K562 (cell line): ENCODE results near the gene MYO5C. TPM values are rescaled to one million over a fixed set of nuclear protein-coding genes. Genes with fewer than 3 reads are reported as not detected.
A peak's percentile ranks its signal among the peaks of the same experiment; 100 is the strongest.

Experiments
- ATAC-seq: fragments of 200-7000 bp; cut with Tn5 transposase; 3 replicates; pipeline ENCODE4 v1.9.1; 2020; ENCODE audit warnings: moderate library complexity
- Bru-seq: library from RNA; stranded (reverse); fragments of 400-500 nt; gene quantifications from one replicate; lab custom pipeline; 2021; lab: Mats Ljungman, UMichigan
- BruChase-seq, 2 experiments: library from RNA; stranded (reverse); fragments of 400-500 nt; gene quantifications; one replicate each; lab custom pipeline; 2021; lab: Mats Ljungman, UMichigan
- BruUV-seq: library from RNA; stranded (reverse); fragments of 400-500 nt; replicated peaks from 2 replicates; lab custom pipeline; 2021; lab: Mats Ljungman, UMichigan
- CTCF ChIA-PET: fragments of 300-600 bp; formaldehyde crosslinking; extraction: SDS; loops from one replicate; lab custom pipeline; 2021; ENCODE audit warnings: low intra/inter-chr PET ratio; lab: Yijun Ruan, JAX
- POLR2A ChIA-PET: fragments of 300-600, 350-650 bp; sonication (Branson Sonifier 250); formaldehyde crosslinking; extraction: SDS; loops from one replicate; lab custom pipeline; 2021; ENCODE audit warnings: antibody characterized with exemption, inconsistent platforms; lab: Yijun Ruan, JAX
- DNase-seq, 4 experiments: peaks; one replicate each; pipeline versions ENCODE4 v3.0.0 to v3.0.0-alpha.2; 2011 to 2018; ENCODE audit warnings: low spot score in 3 of 4, mixed read lengths in 3 of 4; ENCODE audit errors: extremely low read depth in 1 of 4
- FAIRE-seq: peaks from 2 replicates; lab custom pipeline; 2011; peaks lifted over from hg19 to GRCh38; lab: Jason Lieb, UNC
- H2AFZ ChIP-seq: 2 replicates; pipeline ENCODE4 v1.6.0; 2011; ENCODE audit warnings: low read depth, low read length, control low read depth, inconsistent platforms
- H3K27ac ChIP-seq: fragments of 200-600 bp; 3 replicates; pipeline ENCODE4 v1.8.0; 2011; ENCODE audit warnings: low read depth, mild to moderate bottlenecking, control low read depth, inconsistent platforms, low read length, moderate library complexity, mixed read lengths; ENCODE audit errors: extremely low read depth
- H3K27me3 ChIP-seq, 2 experiments: fragments of 300-600 bp in 1 of 2; 2 replicates in 1 of 2; 3 replicates in 1 of 2; pipeline versions ENCODE4 v1.6.0 to v1.8.0; 2011; ENCODE audit warnings: inconsistent platforms in 2 of 2, low read length in 2 of 2, mild to moderate bottlenecking in 1 of 2, mixed read lengths in 1 of 2, moderate library complexity in 1 of 2; ENCODE audit not compliant: control insufficient read depth in 2 of 2, insufficient read depth in 2 of 2
- H3K36me3 ChIP-seq: fragments of 300-600 bp; 3 replicates; pipeline ENCODE4 v1.8.0; 2011; ENCODE audit warnings: mild to moderate bottlenecking, low read length, inconsistent platforms; ENCODE audit not compliant: control insufficient read depth, insufficient read depth
- H3K4me1 ChIP-seq, 2 experiments: fragments of 200-600 bp in 1 of 2; replicated peaks in 1 of 2; 2 replicates in 1 of 2; 3 replicates in 1 of 2; pipeline versions ENCODE4 v1.5.1 to v1.8.0; 2011; ENCODE audit warnings: inconsistent platforms in 2 of 2, low read length in 2 of 2, mild to moderate bottlenecking in 1 of 2, mixed read lengths in 1 of 2, moderate library complexity in 1 of 2; ENCODE audit not compliant: control insufficient read depth in 2 of 2, insufficient read depth in 2 of 2
- H3K4me2 ChIP-seq: 2 replicates; pipeline ENCODE4 v1.6.1; 2011; ENCODE audit warnings: low read length, control low read depth, inconsistent platforms, mixed read lengths; ENCODE audit not compliant: insufficient read depth
- H3K4me3 ChIP-seq: fragments of 200-600 bp; sonication (generic), shearing (Covaris generic); 2 replicates; pipeline ENCODE4 v1.5.1; 2016; ENCODE audit warnings: control low read depth, inconsistent platforms
- H3K79me2 ChIP-seq: fragments of 200-600 bp; 3 replicates; pipeline ENCODE4 v1.8.0; 2011; ENCODE audit warnings: low read length, inconsistent platforms; ENCODE audit not compliant: control insufficient read depth, insufficient read depth
- H3K9ac ChIP-seq, 2 experiments: 2 replicates each; pipeline versions ENCODE4 v1.6.0 to v1.6.1; 2011; ENCODE audit warnings: low read depth in 2 of 2, low read length in 2 of 2, control low read depth in 1 of 2, inconsistent platforms in 1 of 2, mild to moderate bottlenecking in 1 of 2, mixed read lengths in 1 of 2; ENCODE audit not compliant: insufficient read depth in 1 of 2
- H3K9me1 ChIP-seq: one replicate; pipeline ENCODE4 v1.6.0; 2011; ENCODE audit warnings: inconsistent platforms, mild to moderate bottlenecking, low read length, moderate library complexity; ENCODE audit not compliant: control insufficient read depth, insufficient read depth
- H3K9me3 ChIP-seq: replicated peaks from 2 replicates; pipeline ENCODE4 v1.5.1; 2011; ENCODE audit warnings: low read depth, low read length, inconsistent platforms; ENCODE audit not compliant: control insufficient read depth, insufficient read depth
- H4K20me1 ChIP-seq: replicated peaks from 2 replicates; pipeline ENCODE4 v1.6.1; 2011; ENCODE audit warnings: low read length, inconsistent platforms, mixed read lengths; ENCODE audit not compliant: control insufficient read depth, insufficient read depth
- BHLHE40 ChIP-seq: IDR thresholded peaks from 2 replicates; pipeline ENCODE4 v1.6.1; 2011; ENCODE audit warnings: low read length, improper control_type of control experiment
- GTF2E2 ChIP-seq: fragments of 200-800 bp; sonication (Bioruptor generic); IDR thresholded peaks from 2 replicates; pipeline ENCODE4 v1.6.1; 2016; ENCODE audit warnings: missing genetic modification characterization, missing compliant biosample characterization
- MEF2A ChIP-seq: IDR thresholded peaks from 2 replicates; pipeline ENCODE4 v1.6.1; 2011; ENCODE audit warnings: low read depth, mild to moderate bottlenecking, low read length, moderate library complexity; ENCODE audit not compliant: control insufficient read depth
- MYC ChIP-seq, 2 experiments: fragments of 250-450 bp in 1 of 2; sonication (Bioruptor Pico) in 1 of 2; IDR thresholded peaks; 2 replicates each; pipeline versions ENCODE4 v1.5.1 to v1.6.1; 2012 to 2021; ENCODE audit warnings: low read depth in 2 of 2, borderline replicate concordance in 1 of 2, improper control_type of control experiment in 1 of 2, low read length in 1 of 2, mild to moderate bottlenecking in 1 of 2, moderate library complexity in 1 of 2
- SRSF9 ChIP-seq: fragments of 200-400 bp; formaldehyde crosslinking; IDR thresholded peaks from 2 replicates; pipeline ENCODE4 v1.6.1; 2017; ENCODE audit warnings: low read depth, low read length, borderline replicate concordance
- ZFP36 ChIP-seq: fragments of 150-350 bp; IDR thresholded peaks from 2 replicates; pipeline ENCODE4 v1.6.1; 2018; ENCODE audit warnings: low read length, low read depth; ENCODE audit not compliant: partially characterized antibody
- WGBS: fragments of 100-300 bp; shearing (Covaris generic); methylation state at CpG from one replicate; pipeline ENCODE4 v1.1.6; 2016; ENCODE audit warnings: low coverage, mixed read lengths; ENCODE audit not compliant: insufficient coverage; ENCODE audit errors: missing lambda C conversion rate; 5-methylcytosine and 5-hydroxymethylcytosine counted together
- in situ Hi-C: fragments of 300-500 bp; cut with MboI; formaldehyde crosslinking; loops from 4 replicates; pipeline ENCODE4 v1.15.0; 2018; ENCODE audit warnings: inconsistent platforms, mixed read lengths
- intact Hi-C: fragments of 100-400 bp; cut with micrococcal nuclease; formaldehyde crosslinking; loops from 2 replicates; pipeline ENCODE4 v1.14.2; 2022
- long read RNA-seq, 3 experiments: library from polyadenylated mRNA in 2 of 3; library from RNA in 1 of 3; unstranded in 2 of 3; stranded (forward) in 1 of 3; transcript quantifications; one replicate each; pipeline ENCODE4 v2.0.0, GENCODE V29; 2019 to 2022
- polyA minus RNA-seq, 3 experiments: library from RNA; depleted of rRNA, polyadenylated mRNA; stranded (reverse); fragments of >200 nt; gene quantifications; 2 replicates each; pipeline ENCODE4 v1.2.3, GENCODE V29; 2011
- polyA plus RNA-seq, 8 experiments: library from polyadenylated mRNA; depleted of rRNA in 4 of 8; stranded (reverse) in 5 of 8; unstranded in 3 of 8; fragments of >200 nt; fragmentation: Nextera tagmentation in 2 of 8; fragmentation: Illumina TruSeq in 1 of 8; extraction: Ambion mirVana in 2 of 8; extraction: Trizol in 1 of 8; gene quantifications; 2 replicates each; pipeline versions ENCODE4 v1.2.1 to v1.2.3, GENCODE V29; 2011 to 2014; ENCODE audit warnings: inconsistent platforms in 1 of 8, missing spikeins in 1 of 8
- total RNA-seq, 7 experiments: library from RNA; depleted of rRNA in 6 of 7; stranded (reverse); fragments of >200 nt in 6 of 7; fragmentation: Illumina TruSeq in 2 of 7; extraction: Trizol in 2 of 7; gene quantifications; 2 replicates each; pipeline versions ENCODE4 v1.2.1 to v1.2.3, GENCODE V29; 2011 to 2021; ENCODE audit warnings: low replicate concordance in 1 of 7

MYO5C gene
- total RNA-seq (2011; cell fraction: chromatin; rRNA removed; ENCODE audit: low replicate concordance) = not detected in 2 replicates
- total RNA-seq (2011; cell fraction: nucleolus; rRNA removed) = not detected in 2 replicates
- not detected in 2 replicates for total RNA-seq (2011; cell fraction: nucleoplasm; rRNA removed)
- total RNA-seq (2014; rRNA removed) (not detected in 2 replicates), total RNA-seq (2014; rRNA removed; fragmentation: Illumina TruSeq; extraction: Trizol) (0.03 TPM in 1 of 2 replicates, not detected in the other), total RNA-seq (2015; rRNA removed; fragmentation: Illumina TruSeq; extraction: Trizol) (not detected in 2 replicates), total RNA-seq (2021) (0.24 and 0.45 TPM in 2 replicates), polyA plus RNA-seq (2011; rRNA removed) (not detected in 2 replicates), polyA plus RNA-seq (2014; fragmentation: Illumina TruSeq; extraction: Trizol) (not detected in 2 replicates), polyA plus RNA-seq (2014; fragmentation: Nextera tagmentation; extraction: Ambion mirVana) (under 1 TPM in 1 of 2 experiments, not detected in 1; 0.01 TPM), polyA plus RNA-seq (2014; rRNA removed) (not detected in 2 replicates), polyA minus RNA-seq (2011; rRNA and poly(A)+ RNA removed) (not detected in 2 replicates), Bru-seq, nascent RNA (percentile 13 among the genes with signal in this experiment), BruChase-seq, experiment 1, labeled RNA remaining after a 2-hour chase (percentile 15 among the genes with signal in this experiment), BruChase-seq, experiment 2, labeled RNA remaining after a 6-hour chase (percentile 17 among the genes with signal in this experiment)
- polyA plus RNA-seq (2011; cell fraction: cytosol; rRNA removed) = not detected in 2 replicates
- not detected in 2 replicates for polyA plus RNA-seq (2011; cell fraction: nucleus; rRNA removed)
- polyA plus RNA-seq (2012) = 0.01 TPM in 1 of 2 replicates, not detected in the other
- not detected in 2 replicates for polyA minus RNA-seq (2011; cell fraction: cytosol; rRNA and poly(A)+ RNA removed)
- polyA minus RNA-seq (2011; cell fraction: nucleus; rRNA and poly(A)+ RNA removed) = not detected in 2 replicates
- long read RNA-seq, experiment 1 = 0 reads
- long read RNA-seq, experiment 2 = 0 reads
- long read RNA-seq, experiment 3 = 0 reads

- no TSS peak for BruUV-seq
- Histone ChIP-seq H3K27ac (no peak within 1 kb of the TSS), H3K9me3 (no peaks in the 10 kb centered on the region), H3K4me3 (no peak within 1 kb of the TSS), H3K9me1 (no peaks in the 10 kb centered on the region), H4K20me1 (no peaks in the 10 kb centered on the region), H3K27me3 (peaks cover 10 to 37% of the 10 kb centered on the region in 2 experiments; a peak in 3 of 5 replicates), H3K79me2 (no peaks in the 10 kb centered on the region), H3K36me3 (no peaks in the 10 kb centered on the region), H3K4me1 (peaks cover 0 to 9% of the 10 kb centered on the region in 2 experiments; a peak in 2 of 5 replicates), H3K9ac (no peak within 1 kb of the TSS), H3K4me2 (no peak within 1 kb of the TSS), H2AFZ (no peak within 1 kb of the TSS)
- DNase-seq = no peak
- POLR2A ChIA-PET = no interaction called here
- intact Hi-C loops (no loop called here), in situ Hi-C loops (no loop called here)
- TF ChIP-seq BHLHE40 (no peak), GTF2E2 (tag) (no peak), MEF2A (no peak), MYC (IDR thresholded peaks at IDR 0.05; ENCODE audit: low read depth, low read length) (no peak), MYC (CRISPR knock-in tag; IDR thresholded peaks at IDR 0.05; ENCODE audit: borderline replicate concordance, low read depth) (no peak), ZFP36 (no peak), SRSF9 (no peak)
- ATAC-seq = no peak
- WGBS = 10% methylated on average over 10 of the region's 65 CpGs
- FAIRE-seq = no peak
- CTCF ChIA-PET = no interaction called here
Measured at GRCh38 chr15:52295421-52296001, at the start of gene MYO5C. Gene MYO5C (minus strand): TSS chr15:52295804. CDS start chr15:52295636, 168 bp downstream.
